Measurements from ENCODE around the gene EFNB3. TPM values are rescaled to one million over a fixed set of nuclear protein-coding genes. Genes with fewer than 3 reads are reported as not detected.

EFNB3 gene
- total and polyA plus RNA-seq, 10 of the 15 experiments (the other 5 are each of a cell fraction or from before 2014, with no cell fraction given): 0.01 to 0.13 (median 0.04) TPM; not detected in 5

DNA sequence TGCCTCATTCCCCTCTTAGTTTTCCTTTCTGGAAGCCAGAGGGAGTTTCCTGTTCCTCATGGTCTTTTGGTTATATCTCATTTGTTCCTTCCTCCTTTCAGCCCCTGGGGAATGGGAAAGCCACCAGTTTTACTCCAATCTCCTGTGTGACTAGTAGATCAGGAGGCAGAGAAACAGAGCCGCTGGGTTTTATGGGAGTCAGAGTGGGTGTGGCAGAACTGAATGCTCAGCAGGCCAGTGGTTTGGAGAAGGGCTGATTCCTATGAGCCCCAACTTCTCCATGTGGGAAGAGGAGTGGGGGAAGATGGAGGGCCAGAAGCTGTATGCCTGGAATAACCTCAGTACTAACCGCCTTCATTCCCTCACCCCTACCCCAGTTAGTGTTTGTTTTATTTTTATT is 16.6 kb downstream of the EFNB3 start:
- in situ Hi-C loops (cut with MboI) (no loop called here), intact Hi-C loops (cut with micrococcal nuclease; ENCODE audit: unreplicated experiment) (no loop called here)
- DNase-seq (ENCODE audit: low read depth, low spot score) (no peak), FAIRE-seq (no peak), ATAC-seq (no peak)
- Histone ChIP-seq H3K9ac (ENCODE audit: control insufficient read depth, insufficient read depth, low read length) (no peak overlapping the region), H3K27ac (ENCODE audit: control insufficient read depth, insufficient read depth) (no peak overlapping the region), H3K27me3 (replicated peaks in 1 of 2; ENCODE audit: control insufficient read depth in 2 of 2, insufficient read depth in 2 of 2, low read length in 1 of 2) (peaks cover 5 to 6% of the 10 kb centered on the region in 2 experiments; a peak in 3 of 4 replicates), H3K9me3 (replicated peaks; ENCODE audit: control insufficient read depth, insufficient read depth, low read length) (no peaks in the 10 kb centered on the region), H3K79me2 (ENCODE audit: control insufficient read depth, insufficient read depth, low read length) (no peaks in the 10 kb centered on the region), H2AFZ (ENCODE audit: control insufficient read depth, low read depth, low read length) (no peak overlapping the region), H3K4me1 (ENCODE audit: control insufficient read depth, insufficient read depth, low read length) (no peaks in the 10 kb centered on the region), H3K36me3 (ENCODE audit: control insufficient read depth in 2 of 2, insufficient read depth in 2 of 2, low read length in 1 of 2) (no peaks in the 10 kb centered on the region), H3K4me2 (ENCODE audit: control insufficient read depth, insufficient read depth) (no peak overlapping the region), H3K4me3 (no peak overlapping the region), H4K20me1 (ENCODE audit: control insufficient read depth, insufficient read depth) (no peaks in the 10 kb centered on the region)
- SMC1A ChIA-PET (ENCODE audit: uncharacterized antibody, unreplicated experiment): no interaction called here
- 65% methylated on average over 2 of the region's 2 CpGs for WGBS (ENCODE audit: insufficient coverage, insufficient replicate concordance, low lambda C conversion rate, missing lambda C conversion rate)
- CTCF ChIA-PET: interaction anchor here (1.4 to 1.8 kb wide), 2 partner anchors 21 to 89 kb away, joined by 3 to 6 read pairs; no protein-coding TSS in a partner anchor
- RAD21 ChIA-PET (ENCODE audit: unreplicated experiment): no interaction called here
- BruUV-seq (replicated peaks): no TSS peak
- POLR2A ChIA-PET: interaction anchor here (0.6 kb wide), 1 partner anchor 144 kb away, joined by 5 read pairs; no protein-coding TSS in a partner anchor
- TF ChIP-seq PRDM15 (CRISPR knock-in tag; IDR thresholded peaks at IDR 0.05): no peak
- TF ChIP-seq NFXL1 (IDR thresholded peaks at IDR 0.05; ENCODE audit: borderline replicate concordance): no peak
- no peak for TF ChIP-seq FOXK2 (IDR thresholded peaks at IDR 0.05)
- no peak for TF ChIP-seq CTCF (IDR thresholded peaks at IDR 0.05 in 2 of 3, conservative IDR thresholded peaks at IDR 0.05 in 1 of 3; ENCODE audit: control insufficient read depth in 2 of 3, extremely low read depth in 1 of 3, insufficient read depth in 1 of 3, low read depth in 3 of 3, low read length in 3 of 3)
- TF ChIP-seq CHD1 (IDR thresholded peaks at IDR 0.05; ENCODE audit: low read depth, low read length): no peak
- no peak for TF ChIP-seq RELA (IDR thresholded peaks at IDR 0.05; ENCODE audit: borderline replicate concordance, partially characterized antibody)
- TF ChIP-seq BMI1 (IDR thresholded peaks at IDR 0.05; ENCODE audit: borderline replicate concordance): no peak
- TF ChIP-seq NR2F1 (conservative IDR thresholded peaks at IDR 0.05): no peak
- TF ChIP-seq REST (IDR thresholded peaks at IDR 0.05; ENCODE audit: low read depth, low read length): no peak
- TF ChIP-seq, protein P1, sequence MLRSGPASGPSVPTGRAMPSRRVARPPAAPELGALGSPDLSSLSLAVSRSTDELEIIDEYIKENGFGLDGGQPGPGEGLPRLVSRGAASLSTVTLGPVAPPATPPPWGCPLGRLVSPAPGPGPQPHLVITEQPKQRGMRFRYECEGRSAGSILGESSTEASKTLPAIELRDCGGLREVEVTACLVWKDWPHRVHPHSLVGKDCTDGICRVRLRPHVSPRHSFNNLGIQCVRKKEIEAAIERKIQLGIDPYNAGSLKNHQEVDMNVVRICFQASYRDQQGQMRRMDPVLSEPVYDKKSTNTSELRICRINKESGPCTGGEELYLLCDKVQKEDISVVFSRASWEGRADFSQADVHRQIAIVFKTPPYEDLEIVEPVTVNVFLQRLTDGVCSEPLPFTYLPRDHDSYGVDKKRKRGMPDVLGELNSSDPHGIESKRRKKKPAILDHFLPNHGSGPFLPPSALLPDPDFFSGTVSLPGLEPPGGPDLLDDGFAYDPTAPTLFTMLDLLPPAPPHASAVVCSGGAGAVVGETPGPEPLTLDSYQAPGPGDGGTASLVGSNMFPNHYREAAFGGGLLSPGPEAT (IDR thresholded peaks at IDR 0.05; ENCODE audit: low read depth): no peak
